ENCODE measurements around the gene SUPT20HL2.
"Not testable (repeated sequence)": the region's sequence is repeated elsewhere in the genome, so short reads cannot be mapped to it uniquely, and the experiment has no call there.

Gene SUPT20HL2

GRCh38 chrX:24314019-24314635 is at the start of gene SUPT20HL2:
TSS of gene SUPT20HL2 (minus strand) at chrX:24314069. CDS start at chrX:24313315, 754 bp downstream.
- DNase-seq (ENCODE audit: low spot score), result no peak

GRCh38 chrX:24362089-24362745 is 48.3 kb upstream of the SUPT20HL2 start:
- DNase-seq (ENCODE audit: low spot score), result not testable (repeated sequence)

GRCh38 chrX:24360272-24360671 is 46.4 kb upstream of the SUPT20HL2 start, which contains the start of gene SUPT20HL1:
TSS of gene SUPT20HL1 (plus strand) at chrX:24360639. CDS start at chrX:24362761, 2,122 bp downstream.
- no peak for DNase-seq (ENCODE audit: low spot score)

DNA sequence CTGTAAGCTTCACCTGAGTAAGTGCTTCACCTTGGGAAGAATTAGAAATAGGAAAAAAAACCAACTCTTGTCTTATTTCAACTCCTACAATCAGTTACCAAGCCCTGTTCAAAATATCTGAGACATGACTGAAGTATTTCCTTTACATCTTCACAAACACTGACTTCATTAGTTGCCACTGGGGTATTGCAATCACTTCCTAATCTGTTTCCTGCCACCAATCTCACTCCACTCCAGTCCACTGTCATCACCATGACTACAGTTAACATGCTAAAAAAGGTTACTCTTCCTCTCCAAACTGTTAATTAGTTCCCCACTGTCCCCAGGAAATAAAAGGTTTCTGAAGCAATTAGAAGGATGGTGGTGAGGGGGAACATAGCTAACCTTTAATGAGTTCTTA is 43.2 kb upstream of the SUPT20HL2 start:
- no peak for DNase-seq (ENCODE audit: low spot score)

DNA sequence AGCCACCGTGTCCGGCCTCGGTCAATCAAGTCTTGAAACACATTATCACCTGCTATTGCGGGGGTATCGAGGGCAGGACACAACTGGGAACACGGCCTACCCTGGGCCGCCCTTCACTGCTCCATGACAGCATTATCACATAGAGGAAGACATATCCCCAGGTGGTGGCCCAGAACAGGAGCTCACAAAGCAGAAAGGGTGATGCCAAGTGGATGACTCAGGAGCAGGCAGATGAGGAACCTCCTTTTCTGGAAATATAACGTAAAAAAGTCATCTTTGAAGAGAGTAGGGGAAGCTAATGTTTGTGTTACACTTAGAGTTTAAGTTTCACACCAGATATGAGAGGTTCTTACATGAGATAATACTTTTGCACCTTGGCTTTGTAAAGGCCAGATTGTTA is 41.2 kb upstream of the SUPT20HL2 start:
- DNase-seq (ENCODE audit: low spot score), result no peak

DNA sequence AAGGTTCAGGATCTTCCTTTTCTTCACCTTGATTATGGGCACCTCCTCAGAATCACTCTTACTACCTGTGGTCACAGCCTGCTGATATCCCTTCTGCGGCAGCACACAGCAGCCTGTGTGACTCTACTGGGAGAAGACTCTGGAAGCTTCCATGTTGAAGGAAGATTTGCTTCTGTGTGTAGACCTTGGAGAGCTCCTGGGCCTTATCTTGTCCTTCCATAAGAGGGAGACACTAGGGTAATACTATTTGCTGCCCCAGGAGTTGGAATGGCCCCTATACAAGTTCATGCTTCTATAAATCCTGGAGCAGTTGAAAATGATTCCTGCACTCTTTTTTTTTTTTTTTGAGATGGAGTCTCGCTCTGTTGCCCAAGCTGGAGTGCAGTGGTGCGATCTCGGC is 36.3 kb upstream of the SUPT20HL2 start:
- DNase-seq (ENCODE audit: low spot score), result no peak

DNA sequence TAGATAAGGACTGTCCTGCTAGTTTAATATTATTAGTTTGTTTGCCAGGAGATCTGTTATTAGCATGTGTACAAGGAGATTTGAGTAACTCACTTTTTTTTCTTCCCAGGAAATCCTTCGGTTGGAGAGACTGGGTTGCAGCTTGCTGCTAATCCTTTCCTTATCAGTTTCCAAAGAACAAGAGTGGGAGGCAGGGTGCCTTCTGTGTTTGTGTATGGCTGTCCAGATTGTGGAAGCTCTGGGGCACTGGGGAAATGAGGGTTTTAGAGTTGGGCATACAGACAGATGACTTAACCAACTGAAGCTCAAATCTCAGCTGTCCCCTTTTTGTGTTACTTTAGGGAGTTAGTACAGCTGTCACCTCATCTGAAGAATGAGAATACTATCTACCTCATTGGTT is 34.0 kb upstream of the SUPT20HL2 start:
- no peak for DNase-seq (ENCODE audit: low spot score)

DNA sequence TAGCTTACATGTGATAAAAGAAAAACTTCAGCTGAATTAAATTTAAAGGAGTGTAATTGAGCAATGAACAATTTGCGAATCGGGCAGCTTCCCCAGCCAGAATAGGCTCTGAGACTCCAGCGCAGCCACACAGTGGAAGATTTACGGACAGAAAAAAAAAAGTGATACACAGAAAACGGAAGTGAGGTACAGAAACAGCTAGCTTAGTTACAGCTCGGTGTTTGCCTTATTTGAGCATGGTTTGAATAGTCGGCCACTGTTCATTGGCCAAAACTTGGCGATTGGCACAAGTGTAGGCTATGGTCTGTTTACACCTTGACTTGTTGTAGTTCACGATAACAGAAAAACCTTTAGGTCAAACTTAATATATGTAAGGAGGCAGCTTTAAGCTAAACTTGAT is 29.9 kb upstream of the SUPT20HL2 start:
- DNase-seq (ENCODE audit: low spot score), result no peak

DNA sequence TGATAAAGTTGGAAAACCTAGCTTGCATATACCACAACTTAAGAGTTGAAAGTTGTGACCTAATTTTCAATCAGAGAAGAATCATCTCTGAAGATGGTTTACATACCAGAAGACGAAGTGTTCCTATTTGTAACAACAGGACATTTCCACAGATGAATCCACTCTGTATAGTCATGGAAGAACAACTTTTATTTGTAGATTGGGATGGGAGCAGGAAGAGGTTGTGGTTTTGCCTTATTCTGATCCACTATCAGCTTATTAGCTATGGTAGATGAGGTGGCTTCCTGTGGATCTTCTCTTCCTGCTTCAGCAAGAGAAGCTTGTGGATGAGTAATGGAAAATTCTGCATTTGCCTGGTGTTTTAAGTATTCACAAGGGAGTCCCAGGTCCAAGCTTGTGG is 27.9 kb upstream of the SUPT20HL2 start:
- DNase-seq (ENCODE audit: low spot score), result no peak

DNA sequence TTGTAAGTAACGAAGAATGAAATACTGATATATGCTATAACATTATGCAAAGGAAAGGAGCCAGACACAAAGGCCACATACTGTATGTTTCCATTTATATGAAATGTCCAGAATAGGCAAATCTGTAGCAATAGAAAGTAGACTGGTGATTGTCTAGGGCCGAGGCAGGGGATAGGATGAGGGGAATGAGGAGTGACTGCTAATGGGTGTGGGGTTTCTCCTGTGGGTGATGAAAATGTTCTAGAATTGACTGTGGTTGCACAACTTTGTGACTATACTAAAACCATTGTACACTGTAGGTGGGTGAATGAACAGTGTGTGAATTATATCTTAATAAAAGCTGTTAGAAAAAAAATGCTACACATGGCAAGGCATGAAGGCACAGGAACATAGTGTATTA is 26.6 kb upstream of the SUPT20HL2 start:
- no peak for DNase-seq (ENCODE audit: low spot score)

DNA sequence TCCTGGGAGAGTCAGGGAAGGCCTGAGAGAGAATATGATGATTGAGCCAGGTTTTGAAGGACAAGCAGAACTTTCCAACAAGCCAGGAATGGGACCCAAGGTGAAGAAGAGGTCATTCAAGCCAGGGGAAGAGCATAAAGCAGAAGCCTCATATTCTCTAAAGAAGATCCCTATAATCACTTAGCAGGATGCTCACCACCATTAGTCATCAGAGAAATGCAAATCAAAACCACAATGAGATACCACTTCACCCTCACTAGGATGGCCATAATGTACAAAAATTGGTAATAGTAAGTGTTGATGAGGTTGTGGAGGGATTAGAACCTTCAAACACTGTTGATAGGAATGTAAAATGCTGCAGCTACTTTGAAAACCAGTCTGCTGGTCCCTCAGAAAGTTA is 26.0 kb upstream of the SUPT20HL2 start:
- DNase-seq (ENCODE audit: low spot score), result no peak

DNA sequence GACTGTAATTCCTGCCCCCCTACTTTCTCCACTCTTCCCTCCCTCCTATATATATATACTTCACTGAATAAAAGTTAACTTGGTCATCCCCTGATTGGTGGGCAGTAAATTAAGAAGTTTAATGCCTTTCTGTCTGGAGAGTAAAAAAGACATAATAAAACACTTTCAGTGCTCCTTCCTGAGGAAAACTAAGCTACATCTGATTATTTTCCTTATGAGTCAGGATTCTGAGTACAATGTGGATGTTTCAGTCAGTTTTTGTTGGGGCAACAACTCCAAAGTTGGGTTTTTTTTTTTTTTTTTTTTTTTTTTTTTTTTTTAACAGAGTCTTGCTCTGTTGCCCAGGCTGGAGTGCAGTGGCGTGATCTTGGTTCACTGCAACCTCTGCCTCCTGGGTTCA is 22.0 kb upstream of the SUPT20HL2 start:
- no peak for DNase-seq (ENCODE audit: low spot score)

DNA sequence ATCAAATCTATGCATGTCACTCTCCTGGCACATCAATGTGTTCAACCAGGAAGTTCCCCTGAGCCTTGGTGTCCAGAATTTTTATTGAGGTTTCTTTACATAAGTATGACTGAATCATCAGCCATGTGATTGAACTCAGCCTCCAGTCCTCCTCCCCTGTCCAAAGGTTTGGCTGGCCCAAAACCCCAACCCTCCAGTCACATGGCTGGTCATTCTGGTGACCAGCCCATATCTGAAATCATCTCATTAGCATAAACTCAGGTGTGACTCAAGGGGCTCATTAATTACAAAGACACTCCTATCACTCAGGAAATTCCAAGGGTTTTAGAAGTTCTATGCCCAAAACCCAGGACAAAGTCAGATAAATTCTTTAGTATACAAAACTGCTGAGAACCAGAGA is 20.6 kb upstream of the SUPT20HL2 start:
- DNase-seq (ENCODE audit: low spot score), result no peak

GRCh38 chrX:24333371-24333770 is 19.5 kb upstream of the SUPT20HL2 start:
- no peak for DNase-seq (ENCODE audit: low spot score)

- DNase-seq (ENCODE audit: low spot score), result no peak
These were observed 19.0 kb upstream of the SUPT20HL2 start for GRCh38 chrX:24332878-24333277.

- DNase-seq (ENCODE audit: low spot score), result no peak
These were observed 11.4 kb upstream of the SUPT20HL2 start for GRCh38 chrX:24325231-24325630.

DNA sequence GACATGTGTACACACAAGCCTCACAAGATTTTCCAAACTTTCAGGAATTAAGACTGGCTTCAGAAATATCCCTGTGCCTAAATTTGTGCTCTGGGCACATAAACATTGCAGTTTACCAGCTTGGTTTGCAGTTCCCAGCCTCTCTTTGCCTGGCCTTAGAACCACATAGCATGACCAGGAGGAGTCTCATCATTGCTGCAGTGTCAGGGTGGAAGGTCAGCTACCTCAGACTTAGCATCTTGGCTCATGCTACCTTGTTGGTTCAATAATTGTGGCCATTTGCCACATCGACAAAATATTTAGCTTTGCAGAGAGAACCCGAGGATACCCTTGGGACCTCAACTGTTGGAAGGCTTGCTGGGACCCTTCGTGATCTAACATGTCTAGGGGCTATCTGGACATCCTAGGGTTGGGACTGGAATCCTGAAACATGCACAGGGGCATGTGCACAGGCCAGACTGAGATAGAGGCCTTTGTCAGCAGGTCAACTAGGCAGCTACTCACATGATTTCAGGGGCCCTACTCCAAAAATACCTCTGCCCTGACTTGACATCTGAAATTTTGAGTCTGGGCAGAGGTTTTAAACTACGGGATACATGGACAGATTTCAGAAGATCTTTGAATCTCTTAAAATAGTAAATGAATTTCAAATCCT is 8.0 kb upstream of the SUPT20HL2 start:
- no peak for DNase-seq (ENCODE audit: low spot score)

DNA sequence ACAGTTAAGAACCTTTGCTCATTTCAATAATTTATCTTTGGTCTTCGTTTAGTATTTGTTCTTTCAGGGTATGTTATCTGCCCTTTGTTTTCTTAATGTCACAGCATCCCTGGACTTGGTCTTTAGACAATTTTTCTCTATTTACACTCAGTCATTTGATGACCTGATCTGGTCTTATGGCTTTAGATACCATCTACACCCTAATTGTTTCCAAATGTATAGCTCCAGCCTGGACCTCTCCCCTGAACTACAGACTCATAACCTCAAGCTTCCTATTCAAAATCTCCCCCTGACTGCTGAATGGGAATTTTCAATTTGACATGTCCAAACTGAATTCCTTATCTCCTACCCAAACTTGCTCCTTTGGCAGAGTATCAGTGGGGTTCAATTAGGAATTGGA is 3.7 kb upstream of the SUPT20HL2 start:
- DNase-seq (ENCODE audit: low spot score), result no peak

GRCh38 chrX:24316111-24316510 is 2.2 kb upstream of the SUPT20HL2 start:
- no peak for DNase-seq (ENCODE audit: low spot score)

DNA sequence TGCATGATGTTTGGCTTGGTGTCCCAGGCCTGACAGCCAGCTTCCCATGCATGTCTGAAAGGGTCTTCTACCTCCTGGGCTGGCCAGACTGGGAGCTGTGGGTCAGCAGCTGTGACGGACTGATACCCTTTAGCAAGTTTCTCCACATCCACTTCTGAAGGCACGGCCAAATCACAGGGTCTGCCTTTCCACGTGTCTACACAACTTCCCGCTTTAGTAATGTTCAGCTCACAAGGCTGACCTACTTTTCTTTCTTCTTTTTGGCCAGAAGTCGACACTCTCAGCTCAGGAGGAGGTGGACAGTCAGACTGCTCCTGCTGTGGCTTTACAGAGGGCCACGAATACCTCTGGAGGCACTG is 1.6 kb downstream of the SUPT20HL2 start:
- DNase-seq (ENCODE audit: low spot score), result not testable (repeated sequence)

DNA sequence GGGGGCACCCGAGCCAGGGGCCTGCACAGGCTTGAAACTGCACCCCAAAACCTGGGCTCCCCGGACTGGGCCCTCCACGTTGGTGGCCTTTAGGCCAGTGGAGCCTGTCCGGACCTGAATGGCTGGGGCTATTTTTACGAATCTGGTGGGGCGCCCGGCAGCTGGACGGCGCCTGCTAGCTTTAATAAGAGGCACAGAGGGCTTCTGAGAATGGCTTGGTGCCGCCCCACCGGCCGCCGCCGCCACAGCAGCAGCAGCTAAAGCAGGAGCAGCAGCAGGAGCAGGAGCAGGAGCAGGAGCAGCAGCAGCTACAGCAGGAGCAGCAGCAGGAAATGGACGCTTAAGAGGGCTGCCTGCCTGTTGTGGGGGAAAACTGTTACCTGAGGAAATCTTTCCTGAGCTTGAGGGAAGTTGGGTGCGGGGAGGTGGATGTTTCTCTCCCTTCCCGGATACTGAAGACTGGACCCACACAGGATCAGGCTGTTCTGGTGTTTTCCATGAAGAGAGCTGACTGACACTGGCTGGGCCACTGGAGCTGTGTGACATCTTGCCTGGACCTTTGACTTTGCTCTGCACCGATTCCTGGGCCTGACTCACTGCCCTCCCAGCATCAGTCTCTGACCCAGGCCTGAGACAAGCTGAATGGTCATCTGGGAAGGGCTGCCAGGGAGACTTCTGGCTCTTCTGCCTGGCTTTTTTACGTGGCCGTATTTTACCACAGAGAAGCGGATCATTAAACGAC is 2.2 kb downstream of the SUPT20HL2 start:
- peak; percentile 61 for DNase-seq (ENCODE audit: low spot score)

DNA sequence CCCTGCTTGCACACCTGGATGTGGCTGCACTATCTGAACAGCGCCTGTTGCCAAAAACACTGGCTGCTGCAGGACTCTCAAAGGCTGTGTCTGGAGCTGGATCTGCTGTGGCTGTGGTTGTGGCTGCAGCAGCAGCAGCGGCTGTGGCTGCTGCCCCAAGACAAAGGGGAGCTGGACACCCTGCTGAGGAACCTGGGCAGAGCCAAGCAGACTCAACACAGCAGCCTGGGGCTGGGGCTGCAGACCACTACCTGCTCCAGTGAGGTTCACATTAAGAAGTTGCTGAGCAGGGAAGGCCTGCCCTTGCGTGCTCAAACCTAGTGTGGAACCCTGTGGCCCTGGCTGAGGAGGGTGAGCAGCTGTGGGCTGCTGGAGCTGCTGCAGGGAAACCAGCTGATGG is 3.0 kb downstream of the SUPT20HL2 start:
- DNase-seq (ENCODE audit: low spot score), result peak; percentile 61
